ENCODE data around the gene EFTUD2.

DNA sequence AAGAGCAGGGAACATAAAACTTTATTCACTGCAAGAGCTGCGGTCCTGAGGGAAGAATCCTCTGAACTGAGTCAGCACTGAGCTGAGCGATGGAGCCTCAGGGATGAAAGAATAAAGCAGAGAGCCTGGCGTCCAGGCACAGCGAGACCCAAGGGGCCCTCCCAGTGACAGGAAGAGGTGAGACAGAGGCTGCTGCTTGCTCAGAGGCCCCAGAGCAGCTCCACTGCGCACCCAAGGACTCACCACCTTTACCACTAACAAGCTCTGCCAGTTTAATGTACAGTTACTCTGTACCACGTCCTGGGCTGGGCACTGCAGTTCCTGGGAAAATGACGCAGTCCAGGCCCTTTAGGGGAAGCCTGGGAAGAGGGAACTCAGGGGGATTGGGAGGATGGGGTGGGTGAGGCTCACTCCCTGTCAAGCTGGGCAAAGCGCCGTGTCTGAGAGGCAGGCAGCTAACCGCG lies 10.5 kb upstream of the EFTUD2 start:
- no peak for TF ChIP-seq CTCF (conservative IDR thresholded peaks at IDR 0.05 in 1 of 2, IDR thresholded peaks at IDR 0.05 in 1 of 2; ENCODE audit: low read depth in 1 of 2, low read length in 2 of 2)
- TF ChIP-seq EZH2 (IDR thresholded peaks at IDR 0.05; ENCODE audit: low read length, missing control alignments): no peak

Measured in fibroblast of lung (primary cell).